Transverse colon (tissue), 4 donors: Measurements from ENCODE around the gene SPATA17. TPM values are rescaled to one million over a fixed set of nuclear protein-coding genes. Genes with fewer than 3 reads are reported as not detected.

Experiments used
- DNase-seq: peaks from one replicate; pipeline ENCODE4 v3.0.0-alpha.2; 2019
- H3K27ac ChIP-seq, 4 donors: fragments of 200-600 bp; sonication (generic); 2 replicates each; pipeline ENCODE4 v1.5.1; 2016 to 2018; ENCODE audit warnings: inconsistent platforms in 4 of 4
- H3K27me3 ChIP-seq: fragments of 200-600 bp; sonication (generic); 2 replicates; pipeline ENCODE4 v1.5.1; 2017; ENCODE audit warnings: inconsistent platforms
- H3K36me3 ChIP-seq, 4 donors: fragments of 200-600 bp; sonication (generic); 2 replicates each; pipeline ENCODE4 v1.5.1; 2017 to 2019; ENCODE audit warnings: inconsistent platforms in 4 of 4
- H3K4me1 ChIP-seq, 4 donors: fragments of 200-600 bp; sonication (generic); 2 replicates each; pipeline ENCODE4 v1.5.1; 2017 to 2020; ENCODE audit warnings: inconsistent platforms in 4 of 4
- H3K4me3 ChIP-seq, 4 donors: fragments of 200-600 bp; sonication (generic); 1 replicate in 1 of 4; 2 replicates in 3 of 4; pipeline versions ENCODE4 v1.5.1 to v1.6.1; 2017 to 2019; ENCODE audit warnings: inconsistent platforms in 4 of 4
- H3K9me3 ChIP-seq, 2 donors: fragments of 200-600 bp; sonication (generic); 2 replicates each; pipeline ENCODE4 v1.5.1; 2017 to 2019; ENCODE audit warnings: inconsistent platforms in 2 of 2
- CTCF ChIP-seq, 5 experiments: fragments of 200-600 bp in 3 of 5; fragments of 450-650 bp in 2 of 5; sonication (generic) in 3 of 5; IDR thresholded peaks; 1 replicate in 2 of 5; 2 replicates in 3 of 5; pipeline ENCODE4 v1.5.1; 2016 to 2017; ENCODE audit warnings: antibody characterized with exemption in 5 of 5, inconsistent platforms in 3 of 5, mild to moderate bottlenecking in 2 of 5, moderate library complexity in 1 of 5
- EP300 ChIP-seq: sonication (generic); formaldehyde crosslinking; IDR thresholded peaks from one replicate; pipeline ENCODE4 v1.6.1; 2017; ENCODE audit warnings: antibody characterized with exemption, low read depth
- POLR2A ChIP-seq: fragments of 450-650 bp; IDR thresholded peaks from one replicate; pipeline ENCODE4 v1.6.1; 2016; ENCODE audit warnings: antibody characterized with exemption, mild to moderate bottlenecking, moderate library complexity
- POLR2AphosphoS5 ChIP-seq, 3 donors: sonication (generic); formaldehyde crosslinking; IDR thresholded peaks; one replicate each; pipeline ENCODE4 v1.6.1; 2016; ENCODE audit warnings: antibody characterized with exemption in 3 of 3
- WGBS, 2 donors: methylation state at CpG; one replicate each; pipeline ENCODE4 v1.1.5; 2018; ENCODE audit warnings: low coverage in 1 of 2; 5-methylcytosine and 5-hydroxymethylcytosine counted together
- in situ Hi-C, 4 donors: fragments of 200-750 bp; cut with MboI; loops; one replicate each; pipeline versions ENCODE4 v1.15.0 to v1.15.1; 2017; ENCODE audit warnings: low sequenced_read_pairs in 3 of 4, low pct_ligation_motif_present in 1 of 4, low pct_unique_long_range_greater_than_20kb in 1 of 4
- intact Hi-C: fragments of 100-400 bp; cut with DNase I; formaldehyde crosslinking; loops from one replicate; pipeline ENCODE4 v1.15.1; 2023; ENCODE audit warnings: low total_unique reads
- small RNA-seq, 4 donors: library from RNA; depleted of rRNA; stranded (forward); fragments of <200 nt; gene quantifications; one replicate each; pipeline ENCODE3, GENCODE V24; 2016
- total RNA-seq, 4 donors: library from RNA; depleted of rRNA; stranded (reverse); fragments of >200 nt; gene quantifications; one replicate each; pipeline ENCODE4 v1.1.0, GENCODE V29; 2016

Gene SPATA17
- total RNA-seq, 4 donors from 2014 or later: under 0.01 TPM; not detected in 2

GRCh38 chr1:217911908-217912307 is 280.8 kb downstream of the SPATA17 start:
- WGBS, 2 donors: 59 to 93% methylated on average over 4 to 8 of the region's 8 CpGs
- Histone ChIP-seq H3K27ac (no peak overlapping the region), H3K4me3 (no peak overlapping the region), H3K27me3 (no peaks in the 10 kb centered on the region), H3K4me1 (no peaks in the 10 kb centered on the region), H3K9me3 (no peaks in the 10 kb centered on the region), H3K36me3 (no peaks in the 10 kb centered on the region)
- DNase-seq: no peak
- in situ Hi-C loops: no loop called here
- intact Hi-C loops: no loop called here
- TF ChIP-seq POLR2A (no peak), EP300 (no peak), POLR2AphosphoS5 (IDR thresholded peaks at IDR 0.05) (no peak)

DNA sequence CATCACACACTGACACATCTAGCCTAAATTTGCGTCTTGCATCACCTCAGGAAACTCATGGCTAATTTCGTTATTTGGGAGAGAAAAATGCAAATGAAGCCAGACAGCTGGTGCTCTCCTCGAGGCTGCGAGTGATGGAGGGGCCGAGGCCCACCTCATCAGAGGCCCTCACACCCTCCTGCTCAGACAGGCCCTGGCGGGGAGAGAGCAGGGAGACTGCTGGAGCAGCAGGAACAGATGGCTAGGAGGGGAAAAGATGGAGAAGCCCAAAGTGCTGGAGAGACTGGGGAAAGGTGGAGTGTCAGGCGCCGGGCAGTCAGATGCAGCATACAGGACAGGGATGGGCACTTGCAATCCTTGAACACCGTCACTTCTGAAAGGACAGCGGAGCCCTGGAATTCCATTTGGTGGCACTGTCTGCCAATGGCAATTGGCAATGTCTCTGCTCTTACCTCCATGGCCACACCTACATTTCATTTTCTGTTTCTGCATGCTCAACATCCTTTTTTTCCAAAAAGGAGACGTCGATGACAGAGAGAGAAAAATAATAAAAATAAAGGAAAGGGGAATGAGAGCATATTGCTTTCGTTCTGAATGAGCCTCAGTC is 286.2 kb downstream of the SPATA17 start:
- no peak for TF ChIP-seq CTCF (IDR thresholded peaks at IDR 0.05)
- TF ChIP-seq POLR2AphosphoS5 (IDR thresholded peaks at IDR 0.05): no peak
- TF ChIP-seq EP300: no peak
- TF ChIP-seq POLR2A: no peak
- in situ Hi-C loops: no loop called here
- DNase-seq: no peak
- intact Hi-C loops: no loop called here
- Histone ChIP-seq H3K4me3 (no peak overlapping the region), H3K27ac (no peak overlapping the region), H3K4me1 (no peaks in the 10 kb centered on the region), H3K9me3 (no peaks in the 10 kb centered on the region), H3K36me3 (no peaks in the 10 kb centered on the region), H3K27me3 (no peaks in the 10 kb centered on the region)
- 67 to 70% methylated on average over 5 to 13 of the region's 13 CpGs for WGBS, 2 donors

DNA sequence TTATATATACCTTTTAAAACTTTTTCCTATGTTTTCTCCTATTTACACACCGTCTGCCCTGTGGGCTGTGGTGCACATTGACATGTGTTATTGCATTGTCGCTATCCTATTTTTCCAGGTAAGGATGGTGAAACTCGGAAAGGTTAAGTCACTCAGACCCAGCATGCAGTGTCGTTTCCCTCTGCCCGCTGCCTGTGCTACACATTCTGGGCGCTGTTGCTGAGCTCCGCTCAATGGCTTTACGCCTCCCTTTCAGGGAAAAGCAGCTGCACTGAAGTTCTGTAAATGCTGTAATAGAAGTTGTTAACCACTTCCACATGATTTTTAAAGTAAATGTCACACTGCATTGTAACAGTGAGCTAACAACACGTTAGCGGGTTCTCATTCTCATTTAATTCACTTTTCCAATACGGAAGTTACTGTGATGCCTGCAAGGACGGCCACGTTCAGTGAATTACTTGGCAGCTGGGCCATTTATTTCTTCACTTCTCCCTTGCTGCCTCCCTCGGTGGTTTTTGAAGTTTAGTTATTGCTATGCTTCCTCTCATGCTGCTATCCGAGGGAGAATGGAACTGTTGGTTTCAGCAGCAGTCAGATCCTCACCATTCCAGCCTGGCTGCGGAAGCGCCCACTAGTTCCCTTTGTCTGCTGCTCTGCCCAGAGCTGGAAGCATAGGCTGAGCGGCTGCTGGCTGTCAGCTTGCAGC is 288.7 kb downstream of the SPATA17 start:
- no peaks in the 10 kb centered on the region for H3K4me1 ChIP-seq
- TF ChIP-seq POLR2AphosphoS5 (IDR thresholded peaks at IDR 0.05): no peak
- TF ChIP-seq POLR2A: no peak
- TF ChIP-seq CTCF (IDR thresholded peaks at IDR 0.05): no peak
- no peak for TF ChIP-seq EP300
- intact Hi-C loops: no loop called here
- WGBS, 2 donors: 57 to 75% methylated on average over 13 to 18 of the region's 18 CpGs
- no peak overlapping the region for H3K27ac ChIP-seq
- H3K36me3 ChIP-seq: no peaks in the 10 kb centered on the region
- no peak for DNase-seq
- no peak overlapping the region for H3K4me3 ChIP-seq
- no peaks in the 10 kb centered on the region for H3K9me3 ChIP-seq
- in situ Hi-C loops: no loop called here
- peaks cover 4% of the 10 kb centered on the region for H3K27me3 ChIP-seq

Small RNA genes lying within 50 kb of the gene (small RNA-seq; reads per million reads assigned to genes)
- 0 reads per million in 4 donors for gene UBBP2

Other genes with a start within 250 kb of the SPATA17 start
- gene GPATCH2, start 254 bp upstream of the SPATA17 start, total RNA-seq: 100 to 1,000 TPM in 1 of 4 donors, 10 to 100 TPM in 2, 1 to 10 TPM in 1; 8.6 to 248 (median 18.4) TPM